BJ (cell line): ENCODE measurements around the gene CNTN1. TPM values are rescaled to one million over a fixed set of nuclear protein-coding genes. Genes with fewer than 3 reads are reported as not detected.

Experiments
- CTCF ChIA-PET: fragments of 350-600 bp; formaldehyde crosslinking; extraction: SDS; loops from one replicate; lab custom pipeline; 2021; ENCODE audit warnings: antibody characterized with exemption, inconsistent platforms; lab: Yijun Ruan, JAX
- POLR2A ChIA-PET: fragments of 300-600 bp; sonication (Branson Sonifier 250); formaldehyde crosslinking; extraction: SDS; loops from one replicate; lab custom pipeline; 2021; ENCODE audit warnings: antibody characterized with exemption; lab: Charles Lee
- DNase-seq: peaks from one replicate; pipeline ENCODE4 v3.0.0-alpha.2; 2011; ENCODE audit warnings: low read depth
- H3K27me3 ChIP-seq: 2 replicates; pipeline ENCODE4 v1.6.0; 2011; ENCODE audit warnings: low read length; ENCODE audit not compliant: control insufficient read depth, insufficient read depth
- H3K36me3 ChIP-seq: 2 replicates; pipeline ENCODE4 v1.5.1; 2011; ENCODE audit warnings: low read length; ENCODE audit not compliant: control insufficient read depth, insufficient read depth
- H3K4me3 ChIP-seq: 2 replicates; pipeline ENCODE4 v1.5.1; 2011; ENCODE audit warnings: low read depth, mild to moderate bottlenecking, control low read depth, low read length
- polyA plus RNA-seq: library from polyadenylated mRNA; depleted of rRNA; stranded (reverse); fragments of >200 nt; gene quantifications from 2 replicates; pipeline ENCODE4 v1.2.3, GENCODE V29; 2011
- TF ChIP-seq, protein P1 (sequence below): IDR thresholded peaks from 2 replicates; pipeline ENCODE4 v1.5.1; 2011; ENCODE audit warnings: low read depth, mild to moderate bottlenecking, control low read depth, inconsistent platforms, low read length, moderate library complexity; ENCODE audit not compliant: insufficient read depth

The CNTN1 gene
- polyA plus RNA-seq, 1 experiment = 0.40 TPM

DNA sequence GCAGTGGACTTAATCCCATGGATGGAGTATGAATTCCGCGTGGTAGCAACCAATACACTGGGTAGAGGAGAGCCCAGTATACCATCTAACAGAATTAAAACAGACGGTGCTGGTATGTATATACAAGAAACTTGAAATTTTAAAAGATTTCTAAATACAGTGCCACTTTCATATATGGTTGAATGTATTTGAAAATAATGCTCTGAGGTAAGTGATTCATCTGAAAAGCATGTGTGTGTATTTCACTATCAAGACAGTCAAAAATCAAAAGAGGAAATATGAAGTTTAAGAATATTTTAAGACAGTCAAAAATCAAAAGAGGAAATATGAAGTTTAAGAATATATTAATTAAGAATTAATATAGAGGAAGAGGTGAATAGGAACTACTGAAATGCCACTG lies 300.9 kb downstream of the CNTN1 start:
- CTCF ChIA-PET = no interaction called here
- H3K4me3 ChIP-seq = no peak overlapping the region
- no peaks in the 10 kb centered on the region for H3K36me3 ChIP-seq
- POLR2A ChIA-PET = no interaction called here
- TF ChIP-seq, protein P1, sequence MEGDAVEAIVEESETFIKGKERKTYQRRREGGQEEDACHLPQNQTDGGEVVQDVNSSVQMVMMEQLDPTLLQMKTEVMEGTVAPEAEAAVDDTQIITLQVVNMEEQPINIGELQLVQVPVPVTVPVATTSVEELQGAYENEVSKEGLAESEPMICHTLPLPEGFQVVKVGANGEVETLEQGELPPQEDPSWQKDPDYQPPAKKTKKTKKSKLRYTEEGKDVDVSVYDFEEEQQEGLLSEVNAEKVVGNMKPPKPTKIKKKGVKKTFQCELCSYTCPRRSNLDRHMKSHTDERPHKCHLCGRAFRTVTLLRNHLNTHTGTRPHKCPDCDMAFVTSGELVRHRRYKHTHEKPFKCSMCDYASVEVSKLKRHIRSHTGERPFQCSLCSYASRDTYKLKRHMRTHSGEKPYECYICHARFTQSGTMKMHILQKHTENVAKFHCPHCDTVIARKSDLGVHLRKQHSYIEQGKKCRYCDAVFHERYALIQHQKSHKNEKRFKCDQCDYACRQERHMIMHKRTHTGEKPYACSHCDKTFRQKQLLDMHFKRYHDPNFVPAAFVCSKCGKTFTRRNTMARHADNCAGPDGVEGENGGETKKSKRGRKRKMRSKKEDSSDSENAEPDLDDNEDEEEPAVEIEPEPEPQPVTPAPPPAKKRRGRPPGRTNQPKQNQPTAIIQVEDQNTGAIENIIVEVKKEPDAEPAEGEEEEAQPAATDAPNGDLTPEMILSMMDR = no peak
- no peak for DNase-seq
- H3K27me3 ChIP-seq = no peaks in the 10 kb centered on the region

DNA sequence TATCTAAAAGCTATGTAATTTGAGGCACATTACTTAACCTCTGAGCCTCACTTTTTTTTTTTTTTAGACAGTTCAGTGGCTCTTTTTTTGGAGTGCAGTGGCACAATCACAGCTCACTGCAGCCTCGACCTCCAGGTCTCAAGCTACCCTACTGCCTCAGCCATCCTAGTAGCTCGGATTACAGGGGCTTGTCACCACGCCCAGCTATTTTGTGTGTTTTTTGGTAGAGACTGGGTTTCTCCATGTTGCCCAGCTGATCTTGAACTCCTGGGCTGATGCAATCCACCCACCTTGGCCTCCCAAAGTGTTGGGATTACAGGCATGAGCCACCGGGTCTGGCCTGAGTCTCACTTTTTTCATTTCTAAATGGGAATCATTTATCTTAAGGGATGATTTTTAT lies 303.9 kb downstream of the CNTN1 start:
- ChIA-PET CTCF (no interaction called here), POLR2A (interaction anchor here (0.6 kb wide), 1 partner anchor 10 kb away, joined by 3 read pairs; no protein-coding TSS in a partner anchor)
- Histone ChIP-seq H3K36me3 (no peaks in the 10 kb centered on the region), H3K4me3 (no peak overlapping the region), H3K27me3 (no peaks in the 10 kb centered on the region)
- TF ChIP-seq, protein P1 = no peak
- DNase-seq = no peak

- ChIA-PET POLR2A (no interaction called here), CTCF (no interaction called here)
- Histone ChIP-seq H3K36me3 (no peaks in the 10 kb centered on the region), H3K27me3 (no peaks in the 10 kb centered on the region), H3K4me3 (no peak overlapping the region)
- TF ChIP-seq, protein P1 = no peak
- DNase-seq = no peak
Observed at GRCh38 chr12:40999210-40999609, 307.0 kb downstream of the CNTN1 start.

DNA sequence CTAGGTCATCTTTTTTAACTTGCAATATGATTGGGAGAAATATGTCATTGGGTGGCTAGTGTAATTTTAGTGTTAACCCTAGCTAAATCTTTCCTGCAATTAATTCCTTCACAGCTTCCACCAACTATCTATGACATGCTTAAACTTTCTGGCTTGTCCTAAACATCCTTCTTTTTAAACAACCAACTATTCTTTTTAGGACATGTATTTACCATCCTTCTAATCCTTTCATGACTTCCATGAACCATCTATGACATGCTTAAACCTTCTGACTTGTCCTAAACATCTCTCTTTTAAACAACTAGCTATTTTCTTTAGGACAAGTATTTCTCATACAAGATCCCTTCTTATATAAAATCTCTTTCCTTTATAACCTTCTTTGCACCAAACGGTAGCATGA lies 316.2 kb downstream of the CNTN1 start:
- Histone ChIP-seq H3K27me3 (no peaks in the 10 kb centered on the region), H3K36me3 (no peaks in the 10 kb centered on the region), H3K4me3 (no peak overlapping the region)
- no peak for DNase-seq
- TF ChIP-seq, protein P1 = no peak
- CTCF ChIA-PET = no interaction called here
- POLR2A ChIA-PET = no interaction called here

DNA sequence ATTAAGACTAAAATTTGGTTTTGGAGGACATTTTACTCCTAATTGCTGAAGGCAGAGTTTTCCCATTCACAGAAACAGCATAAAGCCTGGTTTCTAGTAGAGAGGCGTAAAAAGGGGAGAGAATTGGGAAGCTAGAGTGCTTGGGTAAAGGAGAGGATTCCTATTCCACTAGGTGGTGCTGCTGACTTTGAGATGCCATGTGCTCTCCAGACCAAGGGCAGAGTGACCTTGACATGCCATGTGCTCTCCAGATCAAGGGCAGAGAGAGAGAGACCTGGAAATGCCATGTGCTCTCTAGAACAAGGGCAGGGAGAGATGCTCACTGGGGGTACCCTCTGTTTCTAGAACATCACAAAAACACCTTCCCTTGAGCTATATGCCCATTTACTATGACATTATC lies 319.7 kb downstream of the CNTN1 start:
- TF ChIP-seq, protein P1 = no peak
- Histone ChIP-seq H3K27me3 (no peaks in the 10 kb centered on the region), H3K4me3 (no peak overlapping the region), H3K36me3 (no peaks in the 10 kb centered on the region)
- CTCF ChIA-PET = no interaction called here
- DNase-seq = no peak
- POLR2A ChIA-PET = no interaction called here
